Measurements from ENCODE around the gene BARX2.

The BARX2 gene

GRCh38 chr11:129443276-129443675, 67.6 kb downstream of the BARX2 start:
- H3K9me3 ChIP-seq (ENCODE audit: low read length), result no peaks in the 10 kb centered on the region

GRCh38 chr11:129444274-129444673, 68.6 kb downstream of the BARX2 start:
- Histone ChIP-seq H3K9me3 (ENCODE audit: low read length) (no peaks in the 10 kb centered on the region), H2AFZ (ENCODE audit: low read depth, low read length) (no peak overlapping the region), H3K4me1 (ENCODE audit: insufficient read depth, low read length) (no peaks in the 10 kb centered on the region), H3K27me3 (ENCODE audit: insufficient read depth, low read length) (no peaks in the 10 kb centered on the region), H3K4me3 (ENCODE audit: low read length) (no peak overlapping the region), H3K36me3 (ENCODE audit: insufficient read depth, low read length) (no peaks in the 10 kb centered on the region)

More at GRCh38 chr11:129443276-129443675, 67.6 kb downstream of the BARX2 start:
- H3K36me3 ChIP-seq (ENCODE audit: insufficient read depth, low read length), result no peaks in the 10 kb centered on the region
- no peaks in the 10 kb centered on the region for H3K4me1 ChIP-seq (ENCODE audit: insufficient read depth, low read length)
- H3K4me3 ChIP-seq (ENCODE audit: low read length), result no peak overlapping the region
- H2AFZ ChIP-seq (ENCODE audit: low read depth, low read length), result no peak overlapping the region
- H3K27me3 ChIP-seq (ENCODE audit: insufficient read depth, low read length), result no peaks in the 10 kb centered on the region

- H3K4me3 ChIP-seq (ENCODE audit: low read length), result no peak overlapping the region
These were observed 69.6 kb downstream of the BARX2 start for GRCh38 chr11:129445226-129445625.

GRCh38 chr11:129446572-129446971, 70.9 kb downstream of the BARX2 start:
- no peak overlapping the region for H3K4me3 ChIP-seq (ENCODE audit: low read length)
- H3K36me3 ChIP-seq (ENCODE audit: insufficient read depth, low read length), result no peaks in the 10 kb centered on the region
- H3K4me1 ChIP-seq (ENCODE audit: insufficient read depth, low read length), result no peaks in the 10 kb centered on the region
- H2AFZ ChIP-seq (ENCODE audit: low read depth, low read length), result no peak overlapping the region
- H3K9me3 ChIP-seq (ENCODE audit: low read length), result no peaks in the 10 kb centered on the region
- H3K27me3 ChIP-seq (ENCODE audit: insufficient read depth, low read length), result no peaks in the 10 kb centered on the region

More at GRCh38 chr11:129445226-129445625, 69.6 kb downstream of the BARX2 start:
- H3K9me3 ChIP-seq (ENCODE audit: low read length), result no peaks in the 10 kb centered on the region
- H2AFZ ChIP-seq (ENCODE audit: low read depth, low read length), result no peak overlapping the region
- H3K27me3 ChIP-seq (ENCODE audit: insufficient read depth, low read length), result no peaks in the 10 kb centered on the region
- no peaks in the 10 kb centered on the region for H3K36me3 ChIP-seq (ENCODE audit: insufficient read depth, low read length)
- H3K4me1 ChIP-seq (ENCODE audit: insufficient read depth, low read length), result no peaks in the 10 kb centered on the region

GRCh38 chr11:129447654-129448239, 72.1 kb downstream of the BARX2 start:
- Histone ChIP-seq H3K27me3 (ENCODE audit: insufficient read depth, low read length) (no peaks in the 10 kb centered on the region), H3K4me3 (ENCODE audit: low read length) (no peak overlapping the region), H3K9me3 (ENCODE audit: low read length) (no peaks in the 10 kb centered on the region), H3K36me3 (ENCODE audit: insufficient read depth, low read length) (no peaks in the 10 kb centered on the region), H3K4me1 (ENCODE audit: insufficient read depth, low read length) (no peaks in the 10 kb centered on the region), H2AFZ (ENCODE audit: low read depth, low read length) (no peak overlapping the region)

- Histone ChIP-seq H3K27me3 (ENCODE audit: insufficient read depth, low read length) (no peaks in the 10 kb centered on the region), H3K36me3 (ENCODE audit: insufficient read depth, low read length) (no peaks in the 10 kb centered on the region), H3K9me3 (ENCODE audit: low read length) (no peaks in the 10 kb centered on the region), H3K4me1 (ENCODE audit: insufficient read depth, low read length) (peaks cover 3% of the 10 kb centered on the region), H2AFZ (ENCODE audit: low read depth, low read length) (no peak overlapping the region), H3K4me3 (ENCODE audit: low read length) (no peak overlapping the region)
These were observed 75.9 kb downstream of the BARX2 start for GRCh38 chr11:129451524-129451923.

- Histone ChIP-seq H3K9me3 (ENCODE audit: low read length) (no peaks in the 10 kb centered on the region), H3K36me3 (ENCODE audit: insufficient read depth, low read length) (no peaks in the 10 kb centered on the region), H3K4me1 (ENCODE audit: insufficient read depth, low read length) (peaks cover 3% of the 10 kb centered on the region), H3K27me3 (ENCODE audit: insufficient read depth, low read length) (no peaks in the 10 kb centered on the region), H3K4me3 (ENCODE audit: low read length) (no peak overlapping the region), H2AFZ (ENCODE audit: low read depth, low read length) (no peak overlapping the region)
These were observed 77.7 kb downstream of the BARX2 start for GRCh38 chr11:129453293-129453721.

- Histone ChIP-seq H3K36me3 (ENCODE audit: insufficient read depth, low read length) (no peaks in the 10 kb centered on the region), H3K4me3 (ENCODE audit: low read length) (no peak overlapping the region), H2AFZ (ENCODE audit: low read depth, low read length) (no peak overlapping the region), H3K4me1 (ENCODE audit: insufficient read depth, low read length) (peaks cover 3% of the 10 kb centered on the region), H3K27me3 (ENCODE audit: insufficient read depth, low read length) (no peaks in the 10 kb centered on the region), H3K9me3 (ENCODE audit: low read length) (no peaks in the 10 kb centered on the region)
These were observed 79.5 kb downstream of the BARX2 start for GRCh38 chr11:129455101-129455500.

GRCh38 chr11:129455756-129456655, 80.4 kb downstream of the BARX2 start:
- peaks cover 3% of the 10 kb centered on the region for H3K4me1 ChIP-seq (ENCODE audit: insufficient read depth, low read length)
- no peak overlapping the region for H3K4me3 ChIP-seq (ENCODE audit: low read length)
- no peaks in the 10 kb centered on the region for H3K9me3 ChIP-seq (ENCODE audit: low read length)
- no peaks in the 10 kb centered on the region for H3K27me3 ChIP-seq (ENCODE audit: insufficient read depth, low read length)
- H3K36me3 ChIP-seq (ENCODE audit: insufficient read depth, low read length), result no peaks in the 10 kb centered on the region
- H2AFZ ChIP-seq (ENCODE audit: low read depth, low read length), result no peak overlapping the region

- Histone ChIP-seq H3K4me1 (ENCODE audit: insufficient read depth, low read length) (peaks cover 3% of the 10 kb centered on the region), H3K4me3 (ENCODE audit: low read length) (no peak overlapping the region), H2AFZ (ENCODE audit: low read depth, low read length) (no peak overlapping the region), H3K36me3 (ENCODE audit: insufficient read depth, low read length) (no peaks in the 10 kb centered on the region), H3K27me3 (ENCODE audit: insufficient read depth, low read length) (no peaks in the 10 kb centered on the region), H3K9me3 (ENCODE audit: low read length) (no peaks in the 10 kb centered on the region)
These were observed 81.7 kb downstream of the BARX2 start for GRCh38 chr11:129457321-129457720.

GRCh38 chr11:129458278-129458677, 82.6 kb downstream of the BARX2 start:
- H3K9me3 ChIP-seq (ENCODE audit: low read length), result no peaks in the 10 kb centered on the region
- no peak overlapping the region for H2AFZ ChIP-seq (ENCODE audit: low read depth, low read length)
- no peaks in the 10 kb centered on the region for H3K27me3 ChIP-seq (ENCODE audit: insufficient read depth, low read length)
- peaks cover 3% of the 10 kb centered on the region for H3K4me1 ChIP-seq (ENCODE audit: insufficient read depth, low read length)
- H3K36me3 ChIP-seq (ENCODE audit: insufficient read depth, low read length), result no peaks in the 10 kb centered on the region
- no peak overlapping the region for H3K4me3 ChIP-seq (ENCODE audit: low read length)

- Histone ChIP-seq H3K27me3 (ENCODE audit: insufficient read depth, low read length) (no peaks in the 10 kb centered on the region), H3K36me3 (ENCODE audit: insufficient read depth, low read length) (no peaks in the 10 kb centered on the region), H3K4me3 (ENCODE audit: low read length) (no peak overlapping the region), H2AFZ (ENCODE audit: low read depth, low read length) (no peak overlapping the region), H3K9me3 (ENCODE audit: low read length) (no peaks in the 10 kb centered on the region), H3K4me1 (ENCODE audit: insufficient read depth, low read length) (no peaks in the 10 kb centered on the region)
These were observed 83.3 kb downstream of the BARX2 start for GRCh38 chr11:129458756-129459535.

GRCh38 chr11:129460714-129461113, 85.1 kb downstream of the BARX2 start:
- no peak overlapping the region for H2AFZ ChIP-seq (ENCODE audit: low read depth, low read length)
- no peaks in the 10 kb centered on the region for H3K36me3 ChIP-seq (ENCODE audit: insufficient read depth, low read length)
- H3K27me3 ChIP-seq (ENCODE audit: insufficient read depth, low read length), result no peaks in the 10 kb centered on the region
- H3K9me3 ChIP-seq (ENCODE audit: low read length), result no peaks in the 10 kb centered on the region
- no peaks in the 10 kb centered on the region for H3K4me1 ChIP-seq (ENCODE audit: insufficient read depth, low read length)
- H3K4me3 ChIP-seq (ENCODE audit: low read length), result no peak overlapping the region

All from neuron (in vitro differentiated cells).